ENCODE measurements around the gene PLEKHS1. TPM values are rescaled to one million over a fixed set of nuclear protein-coding genes. Genes with fewer than 3 reads are reported as not detected.

Gene PLEKHS1
- total RNA-seq, 3 donors from 2014 or later, result 5.3 to 19.3 (median 6.5) TPM

Small RNA genes lying within 50 kb of the gene (microRNA-seq; reads per million reads assigned to microRNA genes)
- not detected for gene MIR4483

Other genes starting within 250 kb of the PLEKHS1 start
- gene HABP2, start 198.6 kb upstream of the PLEKHS1 start, total RNA-seq, result not detected
- 1 to 10 TPM in 1 of 3 donors, under 1 TPM in 2; 0.16 to 1.6 (median 0.80) TPM for gene NRAP, start 87.6 kb upstream of the PLEKHS1 start, total RNA-seq
- 100 to 1,000 TPM; 113 to 200 (median 186) TPM for gene CASP7, start 71.8 kb upstream of the PLEKHS1 start, total RNA-seq
- gene DCLRE1A, start 102.4 kb downstream of the PLEKHS1 start, total RNA-seq, result 1 to 10 TPM; 4.7 to 6.5 (median 5.1) TPM
- 10 to 100 TPM; 30.4 to 51.5 (median 31.0) TPM for gene NHLRC2, start 103.0 kb downstream of the PLEKHS1 start, total RNA-seq